NCI-H82 treated with DMSO at 0.1 percent for 48 hours (cell line): Measurements from ENCODE around the gene BCAP29.

Source experiments
- DNase-seq: peaks from one replicate; lab custom pipeline; 2025; ENCODE audit not compliant: unreplicated experiment; lab: John Stamatoyannopoulos, UW

Gene BCAP29

GRCh38 chr7:107581387-107582013 is 1.5 kb downstream of the BCAP29 start:
- DNase-seq, result no peak

- no peak for DNase-seq
Observed at GRCh38 chr7:107582875-107583274, 2.8 kb downstream of the BCAP29 start.

GRCh38 chr7:107584716-107585115 is 4.7 kb downstream of the BCAP29 start:
- DNase-seq, result no peak

GRCh38 chr7:107588529-107589130 is 8.6 kb downstream of the BCAP29 start:
- DNase-seq, result no peak

GRCh38 chr7:107591421-107591820 is 11.4 kb downstream of the BCAP29 start:
- DNase-seq, result no peak

- DNase-seq, result no peak
Observed at GRCh38 chr7:107592361-107593024, 12.4 kb downstream of the BCAP29 start.

- no peak for DNase-seq
Observed at GRCh38 chr7:107593025-107593410, 13.0 kb downstream of the BCAP29 start.

- DNase-seq, result no peak
Observed at GRCh38 chr7:107594961-107595737, 15.1 kb downstream of the BCAP29 start.

- no peak for DNase-seq
Observed at GRCh38 chr7:107596881-107597581, 17.0 kb downstream of the BCAP29 start.

GRCh38 chr7:107597582-107597916 is 17.5 kb downstream of the BCAP29 start:
- no peak for DNase-seq

GRCh38 chr7:107597953-107598352 is 17.9 kb downstream of the BCAP29 start:
- DNase-seq, result no peak

- DNase-seq, result no peak
Observed at GRCh38 chr7:107599262-107599661, 19.2 kb downstream of the BCAP29 start.

- no peak for DNase-seq
Observed at GRCh38 chr7:107600816-107601215, 20.8 kb downstream of the BCAP29 start.

- no peak for DNase-seq
Observed at GRCh38 chr7:107605218-107605815, 25.3 kb downstream of the BCAP29 start.

GRCh38 chr7:107606303-107606702 is 26.3 kb downstream of the BCAP29 start:
- no peak for DNase-seq

GRCh38 chr7:107609811-107610261 is 29.8 kb downstream of the BCAP29 start:
- no peak for DNase-seq

- DNase-seq, result no peak
Observed at GRCh38 chr7:107610323-107610722, 30.3 kb downstream of the BCAP29 start.

- no peak for DNase-seq
Observed at GRCh38 chr7:107613439-107613838, 33.4 kb downstream of the BCAP29 start.

- no peak for DNase-seq
Observed at GRCh38 chr7:107613948-107614347, 33.9 kb downstream of the BCAP29 start.

GRCh38 chr7:107614425-107614824 is 34.4 kb downstream of the BCAP29 start:
- DNase-seq, result no peak
